ENCODE data around the gene TAF1. TPM values are rescaled to one million over a fixed set of nuclear protein-coding genes. Genes with fewer than 3 reads are reported as not detected.

Gene TAF1
- total RNA-seq, 1 donor, result 31.1 TPM

- Histone ChIP-seq H3K9me3 (ENCODE audit: low read depth, low read length) (no peaks in the 10 kb centered on the region), H3K4me3 (ENCODE audit: insufficient read depth, low read length) (no peak overlapping the region), H3K4me2 (ENCODE audit: insufficient read depth, low read length) (no peak overlapping the region), H3K27me3 (ENCODE audit: insufficient read depth, low read length) (peaks cover 3% of the 10 kb centered on the region), H3K79me2 (ENCODE audit: insufficient read depth, low read length) (no peaks in the 10 kb centered on the region), H3K27ac (ENCODE audit: low read depth, low read length) (no peak overlapping the region), H3K36me3 (ENCODE audit: insufficient read depth, low read length) (no peaks in the 10 kb centered on the region), H4K20me1 (ENCODE audit: insufficient read depth, low read length) (no peaks in the 10 kb centered on the region), H2AFZ (ENCODE audit: low read length) (no peak overlapping the region), H3K4me1 (ENCODE audit: insufficient read depth, low read length) (no peaks in the 10 kb centered on the region)
- no peak for DNase-seq (ENCODE audit: insufficient read length, low spot score, missing footprints)
- TF ChIP-seq CTCF (IDR thresholded peaks at IDR 0.05; ENCODE audit: extremely low read depth, low read depth, low read length), result no peak
Observed at GRCh38 chrX:71515038-71515396, 148.9 kb downstream of the TAF1 start.

Small RNAs within 50 kb of the gene (small RNA-seq; reads per million reads assigned to genes)
- gene AL590762.4 (not detected), gene RF00019 (not detected)

Other genes with a start within 250 kb of the TAF1 start
- 20.9 and 24.2 TPM in 2 replicates for gene MED12, start 247.8 kb upstream of the TAF1 start, total RNA-seq
- gene NLGN3, start 221.5 kb upstream of the TAF1 start, total RNA-seq, result 0.29 and 0.36 TPM in 2 replicates
- not detected in 2 replicates for gene GJB1, start 143.1 kb upstream of the TAF1 start, total RNA-seq
- 15.6 TPM in 2 replicates for gene ZMYM3, start 112.2 kb upstream of the TAF1 start, total RNA-seq
- gene NONO, start 82.7 kb upstream of the TAF1 start, total RNA-seq, result 443 and 478 TPM in 2 replicates
- gene ITGB1BP2, start 64.6 kb upstream of the TAF1 start, total RNA-seq, result 1.1 and 1.5 TPM in 2 replicates
- gene OGT, start 166.7 kb downstream of the TAF1 start, total RNA-seq, result 200 and 215 TPM in 2 replicates
- gene GCNA, start 212.1 kb downstream of the TAF1 start, total RNA-seq, result 4.3 and 4.4 TPM in 2 replicates

Measured in osteoblast (primary cell).